ENCODE measurements around the gene VGLL4. TPM values are rescaled to one million over a fixed set of nuclear protein-coding genes. Genes with fewer than 3 reads are reported as not detected.

Gene VGLL4
- total and polyA plus RNA-seq, 2 of the 4 experiments (the other 2 are of a cell fraction), result 26.2 to 35.4 TPM

GRCh38 chr3:11680509-11680908, 36.8 kb upstream of the VGLL4 start:
- no peak overlapping the region for H3K9ac ChIP-seq (ENCODE audit: low read depth, low read length)
- H4K91ac ChIP-seq (ENCODE audit: insufficient read depth, low read depth, low read length), result no peak overlapping the region
- no peak overlapping the region for H2BK120ac ChIP-seq (ENCODE audit: low read depth, low read length)
- no peak overlapping the region for H3K18ac ChIP-seq (ENCODE audit: low read depth, low read length)
- no peaks in the 10 kb centered on the region for H3K9me3 ChIP-seq (ENCODE audit: control insufficient read depth, insufficient read depth, low read length)
- peaks cover 4% of the 10 kb centered on the region; the same call in 1 of the 2 replicates for H4K20me1 ChIP-seq (ENCODE audit: insufficient read depth, low read length)
- peak overlapping the region; percentile 37 for H2AFZ ChIP-seq (replicated peaks; ENCODE audit: low read length, poor library complexity)
- intact Hi-C loops (cut with micrococcal nuclease), result no loop called here
- ChIA-PET CTCF (no interaction called here), POLR2A (ENCODE audit: unreplicated experiment) (no interaction called here)
- ATAC-seq (ENCODE audit: low read depth) (no peak), DNase-seq (peak; percentile 7)
- H3K27ac ChIP-seq (ENCODE audit: insufficient read depth, low read length), result no peak overlapping the region
- no peak overlapping the region for H2BK20ac ChIP-seq (ENCODE audit: low read depth, low read length)
- H3K4me2 ChIP-seq (ENCODE audit: low read depth, low read length), result no peak overlapping the region
- H3K14ac ChIP-seq (replicated peaks; ENCODE audit: low read depth, low read length), result no peak overlapping the region
- 92% methylated on average over 5 of the region's 14 CpGs; no CpG with 5 or more reads in 1 of the 2 experiments for WGBS, 2 experiments (ENCODE audit: extremely low coverage in 2 of 2, insufficient read length in 1 of 2)
- H3K23ac ChIP-seq (ENCODE audit: low read depth, low read length), result no peak overlapping the region
- TF ChIP-seq RFX5 (IDR thresholded peaks at IDR 0.05; ENCODE audit: low read depth, low read length) (no peak), ELK1 (IDR thresholded peaks at IDR 0.05; ENCODE audit: borderline replicate concordance, low read depth, low read length) (no peak), FOS (IDR thresholded peaks at IDR 0.05; ENCODE audit: low read depth, low read length) (no peak), CEBPB (IDR thresholded peaks at IDR 0.05; ENCODE audit: low read depth, low read length) (no peak), MXI1 (IDR thresholded peaks at IDR 0.05; ENCODE audit: borderline replicate concordance, low read depth, low read length) (no peak), BHLHE40 (IDR thresholded peaks at IDR 0.05; ENCODE audit: low read depth, low read length) (no peak), CHD1 (IDR thresholded peaks at IDR 0.05; ENCODE audit: low read depth, low read length) (no peak), CTCF (conservative IDR thresholded peaks at IDR 0.05; ENCODE audit: low read depth, low read length) (no peak), NFE2L2 (IDR thresholded peaks at IDR 0.05; ENCODE audit: low read depth, low read length) (no peak), POLR2A (IDR thresholded peaks at IDR 0.05; ENCODE audit: low read depth, low read length) (no peak), MAFK (IDR thresholded peaks at IDR 0.05; ENCODE audit: low read depth, low read length) (no peak), SMC3 (IDR thresholded peaks at IDR 0.05; ENCODE audit: low read depth, low read length) (no peak)
- TF ChIP-seq, protein P1, sequence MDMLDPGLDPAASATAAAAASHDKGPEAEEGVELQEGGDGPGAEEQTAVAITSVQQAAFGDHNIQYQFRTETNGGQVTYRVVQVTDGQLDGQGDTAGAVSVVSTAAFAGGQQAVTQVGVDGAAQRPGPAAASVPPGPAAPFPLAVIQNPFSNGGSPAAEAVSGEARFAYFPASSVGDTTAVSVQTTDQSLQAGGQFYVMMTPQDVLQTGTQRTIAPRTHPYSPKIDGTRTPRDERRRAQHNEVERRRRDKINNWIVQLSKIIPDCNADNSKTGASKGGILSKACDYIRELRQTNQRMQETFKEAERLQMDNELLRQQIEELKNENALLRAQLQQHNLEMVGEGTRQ (IDR thresholded peaks at IDR 0.05; ENCODE audit: low read depth, low read length), result no peak
- H2AK9ac ChIP-seq (replicated peaks; ENCODE audit: low read depth, low read length, poor library complexity), result peak overlapping the region; percentile 35
- H3K4ac ChIP-seq (ENCODE audit: low read depth, low read length), result no peak overlapping the region
- BruUV-seq (replicated peaks), result no TSS peak
- no peaks in the 10 kb centered on the region for H3K36me3 ChIP-seq (ENCODE audit: control insufficient read depth, insufficient read depth, low read length)
- H3K4me3 ChIP-seq (ENCODE audit: insufficient read depth, low read depth, low read length), result no peak overlapping the region
- no peak overlapping the region for H3K56ac ChIP-seq (ENCODE audit: extremely low read depth, insufficient read depth, low read length)
- H3K27me3 ChIP-seq (ENCODE audit: control insufficient read depth, insufficient read depth, low read length), result no peaks in the 10 kb centered on the region
- no peaks in the 10 kb centered on the region for H3K4me1 ChIP-seq (ENCODE audit: control insufficient read depth, insufficient read depth, low read length)
- in situ Hi-C loops (cut with MboI; ENCODE audit: low sequenced_read_pairs), result no loop called here
- no peak overlapping the region for H4K8ac ChIP-seq (ENCODE audit: low read depth in 2 of 2, low read length in 2 of 2)
- dilution Hi-C loops (cut with HindIII; ENCODE audit: low sequenced_read_pairs, unreplicated experiment), result no loop called here
- no peak overlapping the region for H4K5ac ChIP-seq (ENCODE audit: low read depth, low read length)
- H3K9me1 ChIP-seq (ENCODE audit: insufficient read depth, low read length), result peaks cover 5% of the 10 kb centered on the region
- H2BK15ac ChIP-seq (ENCODE audit: low read depth, low read length), result no peak overlapping the region
- H2AK5ac ChIP-seq (ENCODE audit: low read depth, low read length), result no peak overlapping the region
- H2BK5ac ChIP-seq (ENCODE audit: low read depth, low read length, poor library complexity, severe bottlenecking), result no peak overlapping the region
- H3K79me1 ChIP-seq (ENCODE audit: low read depth in 1 of 2, low read length in 2 of 2), result peaks cover 11 to 12% of the 10 kb centered on the region in 2 experiments

Data from IMR-90 (cell line).